K562 (cell line): Measurements from ENCODE around the gene UBE2B. TPM values are rescaled to one million over a fixed set of nuclear protein-coding genes. Genes with fewer than 3 reads are reported as not detected.

Source experiments
- ELF1 ChIP-seq: fragments of 200-800 bp; sonication (Bioruptor generic); IDR thresholded peaks from 2 replicates; pipeline ENCODE4 v1.6.1; 2016; ENCODE audit warnings: missing genetic modification characterization, missing compliant biosample characterization
- GABPA ChIP-seq: fragments of 200-800 bp; sonication (Bioruptor generic); conservative IDR thresholded peaks from 2 replicates; pipeline ENCODE4 v1.6.1; 2016; ENCODE audit warnings: low read depth, missing genetic modification characterization, missing compliant biosample characterization
- GATAD2A ChIP-seq: fragments of 450-650 bp; IDR thresholded peaks from 2 replicates; pipeline ENCODE4 v1.6.1; 2017
- JUN ChIP-seq, 2 experiments: sonication (generic) in 1 of 2; formaldehyde crosslinking in 1 of 2; IDR thresholded peaks; 2 replicates each; pipeline versions ENCODE4 v1.6.1 to v1.8.0; 2012 to 2022; ENCODE audit warnings: borderline replicate concordance in 2 of 2, mild to moderate bottlenecking in 2 of 2, improper control_type of control experiment in 1 of 2, low read depth in 1 of 2, low read length in 1 of 2, missing genetic modification reagents in 1 of 2
- NFE2 ChIP-seq: IDR thresholded peaks from 2 replicates; pipeline ENCODE4 v1.6.1; 2014; ENCODE audit warnings: antibody characterized with exemption, low read depth
- NUFIP1 ChIP-seq: fragments of 450-650 bp; IDR thresholded peaks from 2 replicates; pipeline ENCODE4 v1.6.1; 2018; ENCODE audit not compliant: partially characterized antibody
- ZNF766 ChIP-seq: fragments of 200-800 bp; sonication (Bioruptor generic); conservative IDR thresholded peaks from 2 replicates; pipeline ENCODE4 v1.6.1; 2016; ENCODE audit warnings: missing genetic modification characterization, missing compliant biosample characterization
- polyA plus RNA-seq, 8 experiments: library from polyadenylated mRNA; depleted of rRNA in 4 of 8; stranded (reverse) in 5 of 8; unstranded in 3 of 8; fragments of >200 nt; fragmentation: Nextera tagmentation in 2 of 8; fragmentation: Illumina TruSeq in 1 of 8; extraction: Ambion mirVana in 2 of 8; extraction: Trizol in 1 of 8; gene quantifications; 2 replicates each; pipeline versions ENCODE4 v1.2.1 to v1.2.3, GENCODE V29; 2011 to 2014; ENCODE audit warnings: inconsistent platforms in 1 of 8, missing spikeins in 1 of 8
- total RNA-seq, 7 experiments: library from RNA; depleted of rRNA in 6 of 7; stranded (reverse); fragments of >200 nt in 6 of 7; fragmentation: Illumina TruSeq in 2 of 7; extraction: Trizol in 2 of 7; gene quantifications; 2 replicates each; pipeline versions ENCODE4 v1.2.1 to v1.2.3, GENCODE V29; 2011 to 2021; ENCODE audit warnings: low replicate concordance in 1 of 7
- TF ChIP-seq, protein P1 (sequence below): fragments of 450-650 bp; IDR thresholded peaks from 2 replicates; pipeline ENCODE4 v1.6.1; 2016; ENCODE audit warnings: mild to moderate bottlenecking, moderate library complexity
- TF ChIP-seq, protein P2 (sequence below): fragments of 250-450 bp; sonication (Bioruptor Pico); IDR thresholded peaks from 2 replicates; pipeline ENCODE4 v1.4.0; 2020; ENCODE audit warnings: mild to moderate bottlenecking

UBE2B gene
- total and polyA plus RNA-seq, 9 of the 15 experiments (the other 6 are each of a cell fraction or from before 2014, with no cell fraction given): 13.1 to 198 (median 75.5) TPM

DNA sequence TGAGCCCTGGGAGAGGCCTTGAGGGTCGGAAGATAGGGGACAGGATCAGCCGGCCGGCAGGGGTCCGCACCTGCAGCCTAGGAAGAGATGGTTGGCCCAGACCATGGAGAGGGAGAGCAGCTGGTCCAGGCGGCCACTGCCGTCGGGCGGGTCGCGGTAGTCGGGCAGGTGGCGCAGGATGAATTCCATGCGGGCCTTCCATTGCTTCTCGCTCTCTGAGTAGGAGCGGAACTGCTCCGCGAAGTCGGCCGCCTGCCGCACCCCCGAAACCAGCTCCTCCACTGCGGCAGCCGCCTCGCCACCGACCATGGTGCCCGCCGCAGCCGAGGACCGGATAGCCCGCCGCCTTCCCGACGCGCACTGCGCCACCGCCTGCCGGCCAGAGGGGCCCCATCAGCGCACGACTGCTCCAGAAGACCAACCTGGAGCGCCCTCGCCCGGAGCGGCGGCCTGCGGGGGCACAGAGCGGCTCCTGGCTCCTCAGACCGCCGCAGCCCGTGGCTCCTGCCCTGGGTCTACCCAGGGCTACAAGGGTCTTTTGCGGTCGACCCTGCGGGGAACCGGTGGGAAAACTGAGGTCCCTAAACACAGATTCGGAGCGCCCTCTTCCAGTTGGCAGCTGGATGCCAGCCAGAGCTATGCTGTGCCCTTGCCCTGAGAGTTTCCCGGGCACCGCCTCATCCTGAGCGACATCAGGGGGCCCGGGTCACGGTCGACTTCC lies 40.3 kb downstream of the UBE2B start, which contains the start of gene CDKN2AIPNL (continued):
- TF ChIP-seq, protein P1, sequence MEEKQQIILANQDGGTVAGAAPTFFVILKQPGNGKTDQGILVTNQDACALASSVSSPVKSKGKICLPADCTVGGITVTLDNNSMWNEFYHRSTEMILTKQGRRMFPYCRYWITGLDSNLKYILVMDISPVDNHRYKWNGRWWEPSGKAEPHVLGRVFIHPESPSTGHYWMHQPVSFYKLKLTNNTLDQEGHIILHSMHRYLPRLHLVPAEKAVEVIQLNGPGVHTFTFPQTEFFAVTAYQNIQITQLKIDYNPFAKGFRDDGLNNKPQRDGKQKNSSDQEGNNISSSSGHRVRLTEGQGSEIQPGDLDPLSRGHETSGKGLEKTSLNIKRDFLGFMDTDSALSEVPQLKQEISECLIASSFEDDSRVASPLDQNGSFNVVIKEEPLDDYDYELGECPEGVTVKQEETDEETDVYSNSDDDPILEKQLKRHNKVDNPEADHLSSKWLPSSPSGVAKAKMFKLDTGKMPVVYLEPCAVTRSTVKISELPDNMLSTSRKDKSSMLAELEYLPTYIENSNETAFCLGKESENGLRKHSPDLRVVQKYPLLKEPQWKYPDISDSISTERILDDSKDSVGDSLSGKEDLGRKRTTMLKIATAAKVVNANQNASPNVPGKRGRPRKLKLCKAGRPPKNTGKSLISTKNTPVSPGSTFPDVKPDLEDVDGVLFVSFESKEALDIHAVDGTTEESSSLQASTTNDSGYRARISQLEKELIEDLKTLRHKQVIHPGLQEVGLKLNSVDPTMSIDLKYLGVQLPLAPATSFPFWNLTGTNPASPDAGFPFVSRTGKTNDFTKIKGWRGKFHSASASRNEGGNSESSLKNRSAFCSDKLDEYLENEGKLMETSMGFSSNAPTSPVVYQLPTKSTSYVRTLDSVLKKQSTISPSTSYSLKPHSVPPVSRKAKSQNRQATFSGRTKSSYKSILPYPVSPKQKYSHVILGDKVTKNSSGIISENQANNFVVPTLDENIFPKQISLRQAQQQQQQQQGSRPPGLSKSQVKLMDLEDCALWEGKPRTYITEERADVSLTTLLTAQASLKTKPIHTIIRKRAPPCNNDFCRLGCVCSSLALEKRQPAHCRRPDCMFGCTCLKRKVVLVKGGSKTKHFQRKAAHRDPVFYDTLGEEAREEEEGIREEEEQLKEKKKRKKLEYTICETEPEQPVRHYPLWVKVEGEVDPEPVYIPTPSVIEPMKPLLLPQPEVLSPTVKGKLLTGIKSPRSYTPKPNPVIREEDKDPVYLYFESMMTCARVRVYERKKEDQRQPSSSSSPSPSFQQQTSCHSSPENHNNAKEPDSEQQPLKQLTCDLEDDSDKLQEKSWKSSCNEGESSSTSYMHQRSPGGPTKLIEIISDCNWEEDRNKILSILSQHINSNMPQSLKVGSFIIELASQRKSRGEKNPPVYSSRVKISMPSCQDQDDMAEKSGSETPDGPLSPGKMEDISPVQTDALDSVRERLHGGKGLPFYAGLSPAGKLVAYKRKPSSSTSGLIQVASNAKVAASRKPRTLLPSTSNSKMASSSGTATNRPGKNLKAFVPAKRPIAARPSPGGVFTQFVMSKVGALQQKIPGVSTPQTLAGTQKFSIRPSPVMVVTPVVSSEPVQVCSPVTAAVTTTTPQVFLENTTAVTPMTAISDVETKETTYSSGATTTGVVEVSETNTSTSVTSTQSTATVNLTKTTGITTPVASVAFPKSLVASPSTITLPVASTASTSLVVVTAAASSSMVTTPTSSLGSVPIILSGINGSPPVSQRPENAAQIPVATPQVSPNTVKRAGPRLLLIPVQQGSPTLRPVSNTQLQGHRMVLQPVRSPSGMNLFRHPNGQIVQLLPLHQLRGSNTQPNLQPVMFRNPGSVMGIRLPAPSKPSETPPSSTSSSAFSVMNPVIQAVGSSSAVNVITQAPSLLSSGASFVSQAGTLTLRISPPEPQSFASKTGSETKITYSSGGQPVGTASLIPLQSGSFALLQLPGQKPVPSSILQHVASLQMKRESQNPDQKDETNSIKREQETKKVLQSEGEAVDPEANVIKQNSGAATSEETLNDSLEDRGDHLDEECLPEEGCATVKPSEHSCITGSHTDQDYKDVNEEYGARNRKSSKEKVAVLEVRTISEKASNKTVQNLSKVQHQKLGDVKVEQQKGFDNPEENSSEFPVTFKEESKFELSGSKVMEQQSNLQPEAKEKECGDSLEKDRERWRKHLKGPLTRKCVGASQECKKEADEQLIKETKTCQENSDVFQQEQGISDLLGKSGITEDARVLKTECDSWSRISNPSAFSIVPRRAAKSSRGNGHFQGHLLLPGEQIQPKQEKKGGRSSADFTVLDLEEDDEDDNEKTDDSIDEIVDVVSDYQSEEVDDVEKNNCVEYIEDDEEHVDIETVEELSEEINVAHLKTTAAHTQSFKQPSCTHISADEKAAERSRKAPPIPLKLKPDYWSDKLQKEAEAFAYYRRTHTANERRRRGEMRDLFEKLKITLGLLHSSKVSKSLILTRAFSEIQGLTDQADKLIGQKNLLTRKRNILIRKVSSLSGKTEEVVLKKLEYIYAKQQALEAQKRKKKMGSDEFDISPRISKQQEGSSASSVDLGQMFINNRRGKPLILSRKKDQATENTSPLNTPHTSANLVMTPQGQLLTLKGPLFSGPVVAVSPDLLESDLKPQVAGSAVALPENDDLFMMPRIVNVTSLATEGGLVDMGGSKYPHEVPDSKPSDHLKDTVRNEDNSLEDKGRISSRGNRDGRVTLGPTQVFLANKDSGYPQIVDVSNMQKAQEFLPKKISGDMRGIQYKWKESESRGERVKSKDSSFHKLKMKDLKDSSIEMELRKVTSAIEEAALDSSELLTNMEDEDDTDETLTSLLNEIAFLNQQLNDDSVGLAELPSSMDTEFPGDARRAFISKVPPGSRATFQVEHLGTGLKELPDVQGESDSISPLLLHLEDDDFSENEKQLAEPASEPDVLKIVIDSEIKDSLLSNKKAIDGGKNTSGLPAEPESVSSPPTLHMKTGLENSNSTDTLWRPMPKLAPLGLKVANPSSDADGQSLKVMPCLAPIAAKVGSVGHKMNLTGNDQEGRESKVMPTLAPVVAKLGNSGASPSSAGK: peak; percentile 79
- TF ChIP-seq GATAD2A: peak; percentile 75; the same call in 1 of the 2 replicates
- 0 out of 2 replicates have a peak, but pooled peaks have one; percentile 58 for TF ChIP-seq ZNF766
- TF ChIP-seq NUFIP1: peak; percentile 78
- peak; percentile 66; the same call in 1 of the 2 replicates for TF ChIP-seq JUN (IDR thresholded peaks at IDR 0.05; ENCODE audit: borderline replicate concordance, low read depth, low read length)
- peak; percentile 66; the same call in 1 of the 2 replicates for TF ChIP-seq JUN (CRISPR knock-in tag; IDR thresholded peaks at IDR 0.05; ENCODE audit: borderline replicate concordance)
- TF ChIP-seq, protein P2, sequence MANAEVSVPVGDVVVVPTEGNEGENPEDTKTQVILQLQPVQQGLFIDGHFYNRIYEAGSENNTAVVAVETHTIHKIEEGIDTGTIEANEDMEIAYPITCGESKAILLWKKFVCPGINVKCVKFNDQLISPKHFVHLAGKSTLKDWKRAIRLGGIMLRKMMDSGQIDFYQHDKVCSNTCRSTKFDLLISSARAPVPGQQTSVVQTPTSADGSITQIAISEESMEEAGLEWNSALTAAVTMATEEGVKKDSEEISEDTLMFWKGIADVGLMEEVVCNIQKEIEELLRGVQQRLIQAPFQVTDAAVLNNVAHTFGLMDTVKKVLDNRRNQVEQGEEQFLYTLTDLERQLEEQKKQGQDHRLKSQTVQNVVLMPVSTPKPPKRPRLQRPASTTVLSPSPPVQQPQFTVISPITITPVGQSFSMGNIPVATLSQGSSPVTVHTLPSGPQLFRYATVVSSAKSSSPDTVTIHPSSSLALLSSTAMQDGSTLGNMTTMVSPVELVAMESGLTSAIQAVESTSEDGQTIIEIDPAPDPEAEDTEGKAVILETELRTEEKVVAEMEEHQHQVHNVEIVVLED (CRISPR knock-in tag): peak; percentile 64
- TF ChIP-seq ELF1: peak; percentile 32; the same call in 1 of the 2 replicates
- TF ChIP-seq NFE2: peak; percentile 11; the same call in 1 of the 2 replicates
- peak; percentile 54; the same call in 1 of the 2 replicates for TF ChIP-seq GABPA (tag)
